IMR-90 (cell line): ENCODE data around the gene EGFR. TPM values are rescaled to one million over a fixed set of nuclear protein-coding genes. Genes with fewer than 3 reads are reported as not detected.

ENCODE experiments used
- ATAC-seq: fragments of 200-7000 bp; cut with Tn5 transposase; 2 replicates; pipeline ENCODE4 v1.9.1; 2020; ENCODE audit warnings: low read depth, mild to moderate bottlenecking, moderate library complexity
- BruUV-seq: library from RNA; stranded (reverse); fragments of 400-500 nt; replicated peaks from 2 replicates; lab custom pipeline; 2021; lab: Mats Ljungman, UMichigan
- CTCF ChIA-PET: fragments of 300-600 bp; formaldehyde crosslinking; extraction: SDS; loops from one replicate; lab custom pipeline; 2021; ENCODE audit warnings: antibody characterized with exemption; lab: Yijun Ruan, JAX
- POLR2A ChIA-PET: fragments of 300-600 bp; sonication (Branson Sonifier 250); formaldehyde crosslinking; loops from one replicate; lab custom pipeline; 2022; ENCODE audit warnings: antibody characterized with exemption; ENCODE audit not compliant: unreplicated experiment; lab: Charles Lee
- DNase-seq: peaks from one replicate; pipeline ENCODE4 v3.0.0; 2013
- H2AFZ ChIP-seq: replicated peaks from 2 replicates; pipeline ENCODE3; 2013; ENCODE audit warnings: low read length, mild to moderate bottlenecking; ENCODE audit not compliant: poor library complexity
- H2AK5ac ChIP-seq: 2 replicates; pipeline ENCODE4 v1.6.1; 2013; ENCODE audit warnings: low read depth, low read length, inconsistent platforms
- H2AK9ac ChIP-seq: replicated peaks from 2 replicates; pipeline ENCODE3; 2013; ENCODE audit warnings: mild to moderate bottlenecking, low read depth, low read length, moderate library complexity; ENCODE audit not compliant: poor library complexity
- H2BK120ac ChIP-seq: 2 replicates; pipeline ENCODE4 v1.6.1; 2013; ENCODE audit warnings: low read depth, low read length, inconsistent platforms
- H2BK15ac ChIP-seq: 3 replicates; pipeline ENCODE4 v1.6.1; 2013; ENCODE audit warnings: low read depth, low read length, inconsistent platforms
- H2BK20ac ChIP-seq: 2 replicates; pipeline ENCODE4 v1.6.1; 2013; ENCODE audit warnings: low read depth, mild to moderate bottlenecking, inconsistent platforms, low read length, moderate library complexity
- H2BK5ac ChIP-seq: 2 replicates; pipeline ENCODE4 v1.6.1; 2013; ENCODE audit warnings: mild to moderate bottlenecking, low read depth, low read length, inconsistent platforms; ENCODE audit not compliant: poor library complexity, severe bottlenecking
- H3K14ac ChIP-seq: replicated peaks from 2 replicates; pipeline ENCODE4 v1.6.1; 2013; ENCODE audit warnings: low read depth, low read length, inconsistent platforms
- H3K18ac ChIP-seq: 2 replicates; pipeline ENCODE4 v1.6.1; 2013; ENCODE audit warnings: low read depth, low read length, control low read depth
- H3K23ac ChIP-seq: 2 replicates; pipeline ENCODE4 v1.6.1; 2013; ENCODE audit warnings: low read depth, low read length, inconsistent platforms
- H3K27ac ChIP-seq: 2 replicates; pipeline ENCODE4 v1.5.1; 2013; ENCODE audit warnings: mild to moderate bottlenecking, control low read depth, low read length; ENCODE audit not compliant: insufficient read depth
- H3K27me3 ChIP-seq: 2 replicates; pipeline ENCODE4 v1.6.1; 2013; ENCODE audit warnings: low read length; ENCODE audit not compliant: control insufficient read depth, insufficient read depth
- H3K36me3 ChIP-seq: 2 replicates; pipeline ENCODE4 v1.6.1; 2013; ENCODE audit warnings: low read length, mixed read lengths; ENCODE audit not compliant: control insufficient read depth, insufficient read depth
- H3K4ac ChIP-seq: 2 replicates; pipeline ENCODE4 v1.6.1; 2013; ENCODE audit warnings: low read depth, low read length, inconsistent platforms
- H3K4me1 ChIP-seq: 2 replicates; pipeline ENCODE4 v1.6.1; 2013; ENCODE audit warnings: low read length, mixed read lengths; ENCODE audit not compliant: control insufficient read depth, insufficient read depth
- H3K4me2 ChIP-seq: 2 replicates; pipeline ENCODE4 v1.6.1; 2013; ENCODE audit warnings: low read depth, mild to moderate bottlenecking, control low read depth, low read length, moderate library complexity
- H3K4me3 ChIP-seq: 2 replicates; pipeline ENCODE4 v1.5.1; 2013; ENCODE audit warnings: low read depth, mild to moderate bottlenecking, control low read depth, low read length, moderate library complexity; ENCODE audit not compliant: insufficient read depth
- H3K56ac ChIP-seq: 2 replicates; pipeline ENCODE4 v1.6.1; 2013; ENCODE audit warnings: low read length, inconsistent platforms; ENCODE audit not compliant: insufficient read depth; ENCODE audit errors: extremely low read depth
- H3K79me1 ChIP-seq, 2 experiments: 2 replicates each; pipeline ENCODE4 v1.6.1; 2013; ENCODE audit warnings: low read length in 2 of 2, inconsistent platforms in 1 of 2, low read depth in 1 of 2
- H3K9ac ChIP-seq: 2 replicates; pipeline ENCODE4 v1.6.1; 2013; ENCODE audit warnings: low read depth, low read length, control low read depth
- H3K9me1 ChIP-seq: 2 replicates; pipeline ENCODE4 v1.6.1; 2013; ENCODE audit warnings: low read length, inconsistent platforms; ENCODE audit not compliant: insufficient read depth
- H3K9me3 ChIP-seq: 2 replicates; pipeline ENCODE4 v1.6.1; 2013; ENCODE audit warnings: low read length; ENCODE audit not compliant: control insufficient read depth, insufficient read depth
- H4K20me1 ChIP-seq: 2 replicates; pipeline ENCODE4 v1.6.1; 2013; ENCODE audit warnings: low read length, inconsistent platforms; ENCODE audit not compliant: insufficient read depth
- H4K5ac ChIP-seq: 2 replicates; pipeline ENCODE4 v1.6.1; 2013; ENCODE audit warnings: mild to moderate bottlenecking, low read depth, low read length, control low read depth
- H4K8ac ChIP-seq, 2 experiments: 2 replicates each; pipeline ENCODE4 v1.6.1; 2013; ENCODE audit warnings: low read depth in 2 of 2, low read length in 2 of 2, control low read depth in 1 of 2, inconsistent platforms in 1 of 2
- H4K91ac ChIP-seq: 2 replicates; pipeline ENCODE4 v1.6.1; 2013; ENCODE audit warnings: low read depth, low read length, inconsistent platforms; ENCODE audit not compliant: insufficient read depth
- BHLHE40 ChIP-seq: fragments of 150-350 bp; IDR thresholded peaks from 2 replicates; pipeline ENCODE4 v1.6.1; 2016; ENCODE audit warnings: mild to moderate bottlenecking, low read depth, low read length
- POLR2A ChIP-seq: IDR thresholded peaks from 2 replicates; pipeline ENCODE4 v1.6.1; 2012; ENCODE audit warnings: mild to moderate bottlenecking, low read depth, low read length
- USF2 ChIP-seq: fragments of 150-350 bp; IDR thresholded peaks from 2 replicates; pipeline ENCODE4 v1.6.1; 2017; ENCODE audit warnings: mild to moderate bottlenecking, antibody characterized with exemption, low read length, low read depth
- WGBS, 2 experiments: methylation state at CpG; one replicate each; pipeline versions ENCODE4 v1.1.5 to v1.1.7; 2013; ENCODE audit warnings: missing lambda C conversion rate in 2 of 2; ENCODE audit not compliant: insufficient read length in 1 of 2; ENCODE audit errors: extremely low coverage in 2 of 2; 5-methylcytosine and 5-hydroxymethylcytosine counted together
- dilution Hi-C: fragments of 300-500 bp; cut with HindIII; formaldehyde crosslinking; loops from one replicate; pipeline ENCODE4 v1.14.3; 2018; ENCODE audit warnings: low sequenced_read_pairs; ENCODE audit not compliant: unreplicated experiment
- in situ Hi-C: fragments of 300-500 bp; cut with MboI; formaldehyde crosslinking; loops from 3 replicates; pipeline ENCODE4 v1.14.3; 2019; ENCODE audit warnings: low sequenced_read_pairs, inconsistent platforms, mixed read lengths
- intact Hi-C: fragments of 100-400 bp; cut with micrococcal nuclease; formaldehyde crosslinking; loops from 2 replicates; pipeline ENCODE4 v1.10.0; 2022
- polyA plus RNA-seq, 3 experiments: library from polyadenylated mRNA; depleted of rRNA; stranded (reverse); fragments of >200 nt; gene quantifications; 2 replicates each; pipeline ENCODE4 v1.2.3, GENCODE V29; 2012; ENCODE audit warnings: low replicate concordance in 1 of 3
- total RNA-seq: library from RNA; depleted of rRNA; stranded (reverse); fragments of >200 nt; gene quantifications from 2 replicates; pipeline ENCODE4 v1.2.3, GENCODE V29; 2012

Gene EGFR
- total and polyA plus RNA-seq, 2 of the 4 experiments (the other 2 are of a cell fraction), result 36.9 to 60.4 TPM

GRCh38 chr7:55071411-55072175 is 52.8 kb downstream of the EGFR start:
- no peak for ATAC-seq
- Histone ChIP-seq H2BK5ac (peak overlapping the region; percentile 85), H3K23ac (peak overlapping the region; percentile 75), H2BK15ac (peak overlapping the region; percentile 54; the same call in 2 of the 3 replicates), H4K20me1 (peaks cover 4% of the 10 kb centered on the region), H3K9me1 (peaks cover 38% of the 10 kb centered on the region), H2BK120ac (peak overlapping the region; percentile 66), H3K4me1 (peaks cover 37% of the 10 kb centered on the region), H3K4ac (peak overlapping the region; percentile 75), H3K9me3 (no peaks in the 10 kb centered on the region), H4K8ac (peak overlapping the region in 1 of 2 experiments; percentile 38; a peak in 1 of 4 replicates), H3K79me1 (peaks cover 31 to 88% of the 10 kb centered on the region in 2 experiments), H3K56ac (no peak overlapping the region), H4K5ac (peak overlapping the region; percentile 10; the same call in 1 of the 2 replicates), H3K4me3 (no peak overlapping the region), H3K14ac (peak overlapping the region; percentile 22; the same call in 1 of the 2 replicates), H2AK9ac (no peak overlapping the region), H2BK20ac (peak overlapping the region; percentile 28; the same call in 1 of the 2 replicates), H3K4me2 (no peak overlapping the region), H3K18ac (peak overlapping the region; percentile 42; the same call in 1 of the 2 replicates), H3K9ac (no peak overlapping the region), H2AFZ (peak overlapping the region; percentile 3), H3K27ac (0 out of 2 replicates have a peak overlapping the region, but pooled peaks have one; percentile 22), H2AK5ac (peak overlapping the region; percentile 87; the same call in 1 of the 2 replicates), H3K27me3 (no peaks in the 10 kb centered on the region), H4K91ac (peak overlapping the region; percentile 41), H3K36me3 (peaks cover 14% of the 10 kb centered on the region)
- no peak for TF ChIP-seq POLR2A
- TF ChIP-seq BHLHE40, result no peak
- TF ChIP-seq USF2, result no peak
- intact Hi-C loops, result no loop called here
- ChIA-PET CTCF (interaction anchor here (0.6 kb wide), 1 partner anchor 271 kb away, joined by 4 read pairs; no protein-coding TSS in a partner anchor), POLR2A (no interaction called here)
- dilution Hi-C loops, result no loop called here
- in situ Hi-C loops, result no loop called here
- DNase-seq, result no peak
- WGBS, 2 experiments, result 70% methylated on average over 3 of the region's 7 CpGs; no CpG with 5 or more reads in 1 of the 2 experiments
- no TSS peak for BruUV-seq
